GM23338 (cell line): ENCODE data around the gene CBFA2T2.

ENCODE experiments used
- CREB1 ChIP-seq: fragments of 250-450 bp; sonication (Bioruptor Pico); IDR thresholded peaks from 2 replicates; pipeline ENCODE4 v1.5.0; 2020; ENCODE audit warnings: low read depth, mild to moderate bottlenecking, moderate library complexity
- CTCF ChIP-seq, 2 experiments: fragments of 200-600 bp in 1 of 2; sonication (generic) in 1 of 2; conservative IDR thresholded peaks; 2 replicates each; pipeline versions ENCODE4 v1.5.1 to v1.6.1; 2016 to 2017; ENCODE audit warnings: antibody characterized with exemption in 2 of 2, low read depth in 2 of 2, mild to moderate bottlenecking in 2 of 2, moderate library complexity in 1 of 2
- REST ChIP-seq: IDR thresholded peaks from one replicate; pipeline ENCODE4 v1.6.1; 2018; ENCODE audit warnings: antibody characterized with exemption; ENCODE audit not compliant: unreplicated experiment
- STAT1 ChIP-seq: IDR thresholded peaks from one replicate; pipeline ENCODE4 v1.6.1; 2016; ENCODE audit warnings: antibody characterized with exemption; ENCODE audit not compliant: unreplicated experiment

GRCh38 chr20:33676121-33676520 is 186.2 kb downstream of the CBFA2T2 start:
- TF ChIP-seq CTCF (conservative IDR thresholded peaks at IDR 0.05; ENCODE audit: low read depth in 2 of 2): no peak
- no peak for TF ChIP-seq CREB1 (CRISPR knock-in tag)
- TF ChIP-seq REST: no peak
- TF ChIP-seq STAT1: no peak
